GM12873 (cell line): Measurements from ENCODE around the gene NOTCH4.

Experiments used
- TF ChIP-seq, protein P1 (sequence below): IDR thresholded peaks from 2 replicates; pipeline ENCODE4 v1.5.1; 2012; ENCODE audit warnings: low read depth, mild to moderate bottlenecking, moderate library complexity, low read length, control low read depth; ENCODE audit not compliant: insufficient read depth; ENCODE audit errors: missing control alignments

Gene NOTCH4

DNA sequence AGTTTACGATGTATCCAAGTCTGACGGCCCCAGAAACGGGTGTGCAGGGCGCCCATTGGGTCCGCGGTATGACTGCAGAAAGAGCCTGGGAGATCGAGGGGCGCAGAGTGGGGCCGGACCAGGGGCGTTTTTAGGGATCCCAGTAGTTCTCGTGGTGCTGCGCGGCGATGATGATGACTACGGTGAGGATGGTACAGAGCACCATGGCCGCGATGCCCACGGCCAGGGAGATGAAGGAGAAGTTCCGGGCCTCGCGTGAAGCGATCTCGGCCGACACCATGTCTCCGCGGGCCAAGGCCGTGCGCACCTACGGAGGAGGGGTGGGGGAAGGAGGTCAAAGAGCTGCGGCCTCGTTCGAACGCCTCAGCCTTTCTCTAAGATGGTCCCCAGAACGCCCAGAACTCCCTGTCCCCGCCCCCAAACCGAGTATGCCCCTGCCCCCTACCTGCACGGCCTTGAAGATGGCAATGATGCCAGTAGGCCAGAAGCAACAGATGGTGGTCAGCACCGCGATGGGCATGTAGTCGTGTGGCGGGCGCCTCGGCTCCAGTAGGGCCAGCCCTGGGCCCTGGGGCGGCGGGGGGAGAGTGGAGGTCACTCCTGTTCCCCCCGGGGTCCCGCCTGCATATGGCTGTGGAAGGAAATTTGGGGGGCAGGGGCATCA is 74.6 kb downstream of the NOTCH4 start:
- TF ChIP-seq, protein P1, sequence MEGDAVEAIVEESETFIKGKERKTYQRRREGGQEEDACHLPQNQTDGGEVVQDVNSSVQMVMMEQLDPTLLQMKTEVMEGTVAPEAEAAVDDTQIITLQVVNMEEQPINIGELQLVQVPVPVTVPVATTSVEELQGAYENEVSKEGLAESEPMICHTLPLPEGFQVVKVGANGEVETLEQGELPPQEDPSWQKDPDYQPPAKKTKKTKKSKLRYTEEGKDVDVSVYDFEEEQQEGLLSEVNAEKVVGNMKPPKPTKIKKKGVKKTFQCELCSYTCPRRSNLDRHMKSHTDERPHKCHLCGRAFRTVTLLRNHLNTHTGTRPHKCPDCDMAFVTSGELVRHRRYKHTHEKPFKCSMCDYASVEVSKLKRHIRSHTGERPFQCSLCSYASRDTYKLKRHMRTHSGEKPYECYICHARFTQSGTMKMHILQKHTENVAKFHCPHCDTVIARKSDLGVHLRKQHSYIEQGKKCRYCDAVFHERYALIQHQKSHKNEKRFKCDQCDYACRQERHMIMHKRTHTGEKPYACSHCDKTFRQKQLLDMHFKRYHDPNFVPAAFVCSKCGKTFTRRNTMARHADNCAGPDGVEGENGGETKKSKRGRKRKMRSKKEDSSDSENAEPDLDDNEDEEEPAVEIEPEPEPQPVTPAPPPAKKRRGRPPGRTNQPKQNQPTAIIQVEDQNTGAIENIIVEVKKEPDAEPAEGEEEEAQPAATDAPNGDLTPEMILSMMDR = no peak

DNA sequence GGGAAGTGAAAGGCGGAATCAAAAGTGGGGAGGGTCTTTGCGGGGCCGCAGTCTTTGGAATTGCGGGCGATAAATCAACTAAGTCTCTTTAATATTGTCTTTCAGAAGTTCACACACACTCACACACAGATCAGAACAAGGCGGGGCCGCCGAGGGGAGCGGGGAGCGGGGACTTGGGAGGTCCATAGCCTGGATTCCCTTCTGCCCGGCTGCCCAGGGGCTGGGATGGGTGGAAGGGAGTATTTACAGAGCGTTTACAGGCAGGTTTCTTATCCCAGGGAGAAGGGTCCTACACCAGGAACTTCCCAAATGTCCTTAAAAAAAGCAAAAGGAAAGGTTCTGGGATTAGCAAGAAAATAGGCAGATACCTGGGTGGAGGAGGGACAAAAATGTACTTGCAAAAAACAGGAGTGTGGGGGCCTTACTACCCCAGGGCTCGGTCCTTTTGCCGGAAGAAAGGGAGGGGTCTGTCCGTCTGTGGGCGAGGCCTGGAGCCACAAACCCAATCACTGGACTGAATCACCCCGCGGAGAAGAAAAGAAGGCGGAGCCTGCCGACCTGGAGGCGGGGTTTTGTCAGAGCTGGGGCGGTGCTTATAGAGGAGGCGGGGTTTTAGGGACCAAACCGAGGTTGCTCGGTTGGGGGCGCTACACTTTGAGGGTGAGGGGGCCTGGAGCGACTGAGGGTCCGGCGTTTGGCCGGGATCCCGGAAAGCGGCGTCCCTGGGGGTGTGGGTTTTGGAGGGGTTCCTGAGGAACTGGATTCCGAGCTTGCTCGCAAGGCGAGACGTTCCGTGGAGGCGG is 75.4 kb downstream of the NOTCH4 start:
- TF ChIP-seq, protein P1 = no peak

DNA sequence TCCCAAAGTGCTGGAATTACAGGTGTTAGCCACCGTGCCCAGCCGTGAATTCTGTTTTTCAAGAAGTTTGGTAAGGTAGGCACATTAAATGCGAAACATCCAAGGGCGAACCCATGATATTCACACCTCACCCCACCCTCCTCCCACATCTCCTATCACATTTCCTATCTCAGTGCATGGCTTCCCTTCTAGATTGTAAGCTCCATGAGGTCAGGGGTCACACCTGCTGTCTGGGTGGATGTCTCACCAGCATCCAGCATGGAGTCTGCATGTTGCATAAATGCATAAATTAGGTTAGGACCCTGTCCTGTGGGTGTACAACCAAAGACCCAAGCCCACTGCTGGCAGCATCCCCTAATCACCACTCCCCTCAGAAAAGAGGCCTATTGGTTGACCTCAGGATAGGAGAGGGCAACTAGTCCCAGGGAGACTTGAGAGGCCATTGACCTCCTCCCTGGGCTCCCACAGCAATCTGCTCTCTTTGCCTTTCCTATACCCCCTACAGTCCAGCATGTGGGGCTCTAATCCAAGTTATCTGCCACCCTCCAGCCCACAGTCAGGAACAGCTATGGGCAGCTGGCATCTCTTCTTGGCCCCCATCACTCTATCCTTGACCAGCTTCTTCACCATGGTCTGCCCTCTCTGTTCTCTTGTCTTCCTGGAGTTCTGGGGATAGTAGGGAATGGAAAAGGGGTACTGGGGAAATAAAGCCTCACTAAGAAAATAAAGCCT is 76.3 kb downstream of the NOTCH4 start:
- TF ChIP-seq, protein P1 = peak; percentile 17

DNA sequence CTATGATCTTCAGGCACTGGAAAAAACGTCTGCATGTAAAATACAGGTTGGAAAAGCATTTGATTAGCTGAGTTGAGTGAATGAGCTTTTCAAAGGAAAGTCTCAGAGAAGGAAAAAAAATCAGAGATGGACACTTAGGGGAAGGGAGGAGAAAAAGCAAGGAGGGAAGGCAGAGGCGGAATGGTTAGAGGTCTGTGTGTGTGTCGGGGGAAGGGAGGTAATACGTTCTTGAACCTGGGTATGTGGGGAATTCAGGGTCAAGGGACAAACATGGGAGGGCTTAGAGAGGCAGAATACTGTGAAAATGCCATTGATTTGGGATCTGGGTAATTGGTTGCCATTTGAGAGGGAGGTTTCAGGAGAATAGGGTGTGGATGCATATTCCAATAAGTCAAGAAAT is 77.2 kb downstream of the NOTCH4 start:
- TF ChIP-seq, protein P1 = no peak

DNA sequence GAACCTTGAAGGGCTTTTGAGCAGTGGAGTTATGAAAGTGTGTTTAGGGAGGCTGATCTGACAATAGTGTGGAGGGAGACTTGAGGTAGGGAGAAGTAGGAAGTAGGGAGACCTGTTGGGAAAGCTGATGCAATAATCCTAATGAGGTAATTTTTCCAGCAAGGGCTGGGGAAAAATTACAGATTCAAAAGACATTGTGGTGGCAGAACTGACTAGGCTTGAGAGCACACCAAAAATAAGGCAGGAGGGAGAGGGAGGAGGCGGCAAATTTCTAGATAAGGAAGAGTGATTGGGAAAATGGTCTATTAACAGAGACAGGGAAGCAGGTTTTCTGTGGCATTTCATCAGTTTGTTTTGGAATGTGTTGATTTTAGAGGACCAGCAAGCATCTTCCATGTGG is 77.6 kb downstream of the NOTCH4 start:
- TF ChIP-seq, protein P1 = no peak
